HG03520 (cell line): ENCODE data around the gene DTD2.
"Not testable (repeated sequence)": the region's sequence is repeated elsewhere in the genome, so short reads cannot be mapped to it uniquely, and the experiment has no call there.

Source experiments
- ATAC-seq: cut with Tn5 transposase; IDR thresholded peaks from one replicate; pipeline ENCODE4 v1.9.1; 2021; ENCODE audit warnings: mild to moderate bottlenecking, moderate library complexity; ENCODE audit not compliant: unreplicated experiment

DTD2 gene

DNA sequence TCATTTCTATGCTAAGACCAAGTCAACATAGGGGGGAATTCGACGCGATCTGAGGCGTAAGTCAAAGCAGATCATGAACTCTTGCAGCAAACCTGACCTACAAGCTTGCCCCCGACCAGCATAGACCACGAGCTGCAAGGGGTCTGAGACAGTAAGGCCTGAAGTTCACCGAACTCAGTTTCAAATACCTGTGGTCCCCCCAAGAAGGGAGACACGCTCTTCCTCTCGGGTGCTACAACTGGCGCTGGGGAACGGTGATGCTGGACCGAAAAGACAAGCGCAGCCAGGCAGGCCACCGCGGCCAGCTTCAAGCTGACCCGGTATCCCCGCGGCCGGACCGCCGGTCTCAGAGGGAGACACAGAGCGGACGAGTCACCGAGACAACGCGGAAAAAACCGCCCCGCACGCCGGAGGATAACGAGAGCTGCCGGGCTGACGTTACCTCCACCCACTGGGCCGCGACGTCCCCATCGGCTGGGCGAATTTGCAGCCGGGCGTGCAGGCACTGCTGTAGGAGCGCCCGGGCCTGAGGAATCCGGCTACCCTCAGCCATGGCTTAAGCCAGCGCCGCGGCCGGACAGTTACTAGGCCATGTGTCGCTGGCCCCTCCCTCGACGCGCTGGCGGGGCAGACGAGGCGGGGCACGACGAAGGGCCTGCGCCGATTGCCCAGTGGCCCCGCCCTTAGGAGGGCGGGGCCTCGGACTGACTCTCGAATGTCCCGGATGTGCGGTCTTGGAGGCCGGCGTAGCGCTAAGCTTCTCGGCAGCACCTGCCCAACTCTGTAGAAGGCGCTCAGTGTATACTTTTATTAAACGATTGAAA is at the start of gene DTD2:
Gene DTD2, minus strand, starts transcription at position 666 of the 824 bp plus-strand sequence. Its CDS starts 113 bp downstream, at position 553.
- ATAC-seq = peak; percentile 96

GRCh38 chr14:31505411-31505810 is 48.1 kb upstream of the DTD2 start:
- no peak for ATAC-seq

DNA sequence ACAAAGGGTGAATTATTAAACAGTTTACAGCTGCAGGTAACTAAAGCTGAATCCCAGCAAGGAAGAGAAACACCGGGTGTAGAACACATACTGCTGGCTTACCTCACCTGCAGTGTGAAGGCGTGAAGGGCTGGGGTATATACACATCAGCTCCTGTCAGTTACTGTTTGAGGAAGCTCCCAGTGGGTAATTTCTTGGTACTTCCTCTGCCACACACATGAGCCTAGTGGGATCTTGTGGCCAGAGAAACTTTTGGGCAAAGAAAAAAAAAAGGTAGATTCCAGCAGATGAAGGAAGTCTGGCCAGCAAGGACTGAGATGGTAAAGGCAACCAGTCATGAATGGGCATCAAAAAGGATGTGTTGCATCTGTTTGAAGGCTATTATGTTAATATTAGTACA is 44.6 kb upstream of the DTD2 start:
- no peak for ATAC-seq

DNA sequence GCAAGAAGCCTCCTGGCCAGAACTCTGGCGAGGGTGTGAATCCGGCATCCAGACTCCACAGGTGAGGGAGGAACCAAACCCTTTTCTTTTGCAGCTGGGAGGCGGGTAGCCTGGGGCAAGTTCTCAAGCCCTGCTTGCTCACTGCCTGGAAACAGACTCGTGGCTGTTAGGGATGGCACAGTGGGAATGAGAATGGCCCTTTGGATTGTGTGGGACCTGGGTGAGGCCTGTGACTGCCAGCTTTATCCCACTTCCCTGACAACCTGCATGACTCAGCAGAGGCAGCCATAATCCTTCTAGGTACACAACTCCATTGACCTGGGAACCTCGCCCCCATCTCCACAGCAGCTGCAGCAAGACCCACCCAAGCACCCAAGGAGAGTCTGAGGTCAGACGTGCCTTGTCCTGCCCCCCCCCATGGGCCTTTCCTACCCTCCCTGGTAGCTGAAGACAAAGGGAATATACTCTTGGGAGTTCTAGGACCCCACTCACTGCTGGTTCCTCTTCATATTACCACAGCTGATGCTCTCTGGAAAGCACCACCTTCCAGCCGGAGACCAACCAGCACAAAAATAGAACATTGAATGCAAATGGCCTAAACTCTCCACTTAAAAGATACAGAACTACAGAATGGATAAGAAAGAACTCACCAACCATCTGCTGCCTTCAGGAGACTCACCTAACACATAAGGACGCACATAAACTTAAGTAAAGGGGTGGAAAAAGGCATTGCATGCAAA is 35.6 kb upstream of the DTD2 start:
- ATAC-seq = no peak

GRCh38 chr14:31489691-31490090 is 32.4 kb upstream of the DTD2 start:
- peak; percentile 64 for ATAC-seq

DNA sequence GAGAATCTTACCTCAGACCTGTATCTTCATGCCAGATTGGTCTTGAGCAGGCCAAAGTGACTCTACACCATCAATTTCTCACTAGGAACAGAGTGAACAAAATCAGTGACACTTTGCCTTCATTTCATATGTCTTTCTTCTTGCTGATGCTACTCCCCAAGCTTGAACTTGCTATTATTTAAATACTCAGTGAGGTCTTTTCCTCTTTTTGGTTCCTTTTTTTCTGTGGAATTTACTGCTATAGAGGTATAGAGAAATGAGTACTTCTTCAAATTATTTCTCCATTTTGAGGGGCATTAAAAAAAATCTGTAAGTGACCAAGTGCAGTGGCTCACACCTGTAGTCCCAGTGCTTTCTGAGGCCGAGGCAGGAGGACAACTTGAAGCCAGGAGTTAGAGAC is 30.6 kb upstream of the DTD2 start, which contains the start of gene GPR33:
Gene GPR33, minus strand, starts transcription at position 154 of the 400 bp plus-strand sequence. CDS start 4,074 bp downstream, outside the sequence.
- ATAC-seq = no peak

GRCh38 chr14:31486764-31487163 is 29.5 kb upstream of the DTD2 start:
- no peak for ATAC-seq

DNA sequence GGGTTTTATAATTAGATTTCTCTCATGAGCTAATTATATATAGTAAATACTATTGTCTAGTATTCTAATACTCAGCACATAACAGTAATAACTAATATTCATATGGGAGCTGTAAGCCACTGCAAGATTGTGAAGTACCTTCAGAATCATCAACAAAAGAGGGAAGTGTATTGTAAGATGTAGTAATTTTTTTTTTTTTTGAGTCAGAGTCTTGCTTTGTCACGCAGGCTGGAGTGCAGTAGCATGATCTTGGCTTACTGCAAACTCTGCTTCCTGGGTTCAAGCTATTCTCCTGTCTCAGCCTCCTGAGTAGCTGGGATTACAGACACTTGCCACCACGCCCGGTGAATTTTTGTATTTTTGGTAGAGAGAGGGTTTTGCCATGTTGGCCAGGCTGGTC is 27.4 kb upstream of the DTD2 start:
- no peak for ATAC-seq

DNA sequence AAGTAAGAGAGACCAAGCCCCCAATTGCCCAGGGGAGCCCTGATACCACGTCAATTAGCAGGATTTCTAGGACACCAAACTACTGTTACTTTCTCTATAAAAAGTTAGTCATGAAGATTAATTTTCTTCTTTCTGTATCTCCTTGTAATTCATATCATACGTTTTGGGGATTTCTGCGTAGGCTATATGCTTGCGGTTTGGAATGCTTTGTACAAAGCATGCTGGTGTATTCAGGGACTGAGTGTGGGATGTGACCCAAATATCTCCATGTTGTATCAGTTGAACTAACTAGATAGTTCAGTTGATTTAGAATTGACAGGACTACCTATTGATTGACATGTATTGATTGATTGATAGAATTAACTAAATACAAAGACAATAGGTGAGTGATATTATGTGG is 22.9 kb upstream of the DTD2 start:
- ATAC-seq = no peak

- no peak for ATAC-seq
These were observed 21.7 kb upstream of the DTD2 start for GRCh38 chr14:31479027-31479426.

GRCh38 chr14:31477248-31477647 is 19.9 kb upstream of the DTD2 start:
- no peak for ATAC-seq

DNA sequence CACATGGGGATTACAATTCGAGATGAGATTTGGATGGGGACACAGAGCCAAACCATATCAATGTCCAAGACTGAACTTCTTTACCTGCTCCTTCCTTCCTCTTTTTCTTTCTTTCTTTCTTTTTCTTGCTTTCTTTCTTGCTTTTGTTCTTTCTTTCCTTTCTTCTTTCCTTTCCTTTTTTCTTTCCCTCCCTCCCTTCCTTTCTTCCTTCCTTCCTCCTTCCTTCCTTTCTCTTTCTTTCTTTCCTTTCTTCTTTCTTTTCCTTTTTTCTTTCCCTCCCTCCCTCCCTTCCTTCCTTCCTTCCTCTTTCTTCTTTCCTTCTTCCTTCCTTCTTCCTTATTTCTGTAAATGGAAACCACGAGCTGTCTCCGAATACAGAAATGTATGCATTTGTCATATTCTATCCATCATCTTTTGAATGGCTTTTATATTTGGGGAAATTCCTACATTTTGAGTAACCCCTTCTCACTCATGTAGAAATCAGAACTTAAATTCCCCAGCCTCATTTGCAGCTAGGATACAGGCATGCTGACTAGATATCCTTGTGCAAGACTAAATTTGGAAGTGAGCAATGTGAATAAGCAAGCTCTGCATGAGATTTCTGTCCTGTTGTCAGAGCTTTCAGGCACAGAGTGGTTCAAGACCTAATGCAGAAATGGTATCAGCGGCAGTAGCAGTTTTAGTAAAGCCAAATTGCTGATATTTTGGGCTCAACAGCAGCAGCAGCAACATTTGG is 19.0 kb upstream of the DTD2 start:
- no peak for ATAC-seq

- ATAC-seq = no peak
These were observed 9.2 kb upstream of the DTD2 start for GRCh38 chr14:31466554-31466953.

DNA sequence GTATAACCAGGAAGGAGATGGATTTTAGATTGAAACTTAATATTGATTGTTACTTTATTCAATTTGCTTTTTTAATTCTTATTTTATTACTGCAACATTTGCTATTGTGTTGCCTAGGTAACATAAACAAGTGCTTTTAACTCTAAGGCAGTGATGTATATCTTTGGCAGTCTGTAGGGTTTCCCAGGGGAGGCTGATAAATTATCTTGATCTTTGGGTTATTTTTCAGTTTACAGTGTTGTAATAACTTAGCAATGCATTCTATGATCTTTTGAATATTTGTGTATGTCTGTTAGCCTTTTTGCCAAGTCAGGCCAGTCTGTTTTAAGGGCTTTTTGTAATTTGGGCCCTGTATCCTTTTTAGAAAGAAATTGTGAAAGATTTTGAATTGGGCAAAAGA is 7.8 kb upstream of the DTD2 start:
- no peak for ATAC-seq

DNA sequence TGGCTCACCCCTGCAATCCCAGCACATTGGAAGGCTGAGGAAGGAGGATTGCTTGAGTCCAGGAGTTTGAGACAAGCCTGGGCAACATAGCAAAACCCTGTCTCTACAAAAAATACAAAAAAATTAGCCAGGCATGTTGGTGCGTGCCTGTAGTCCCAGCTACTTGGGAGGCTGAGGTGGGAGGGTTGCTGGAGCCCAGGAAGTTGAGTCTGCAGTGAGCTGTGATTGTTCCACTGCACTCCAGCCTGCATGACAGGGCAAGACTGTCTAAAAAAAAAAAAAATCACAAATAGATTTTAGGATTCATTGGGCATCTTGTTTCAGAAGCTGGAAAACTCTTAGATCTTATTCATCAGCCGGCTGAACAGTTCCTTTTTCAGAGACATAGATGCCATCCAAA is 5.1 kb upstream of the DTD2 start:
- ATAC-seq = not testable (repeated sequence)

- no peak for ATAC-seq
These were observed 4.2 kb upstream of the DTD2 start for GRCh38 chr14:31461545-31461944.

DNA sequence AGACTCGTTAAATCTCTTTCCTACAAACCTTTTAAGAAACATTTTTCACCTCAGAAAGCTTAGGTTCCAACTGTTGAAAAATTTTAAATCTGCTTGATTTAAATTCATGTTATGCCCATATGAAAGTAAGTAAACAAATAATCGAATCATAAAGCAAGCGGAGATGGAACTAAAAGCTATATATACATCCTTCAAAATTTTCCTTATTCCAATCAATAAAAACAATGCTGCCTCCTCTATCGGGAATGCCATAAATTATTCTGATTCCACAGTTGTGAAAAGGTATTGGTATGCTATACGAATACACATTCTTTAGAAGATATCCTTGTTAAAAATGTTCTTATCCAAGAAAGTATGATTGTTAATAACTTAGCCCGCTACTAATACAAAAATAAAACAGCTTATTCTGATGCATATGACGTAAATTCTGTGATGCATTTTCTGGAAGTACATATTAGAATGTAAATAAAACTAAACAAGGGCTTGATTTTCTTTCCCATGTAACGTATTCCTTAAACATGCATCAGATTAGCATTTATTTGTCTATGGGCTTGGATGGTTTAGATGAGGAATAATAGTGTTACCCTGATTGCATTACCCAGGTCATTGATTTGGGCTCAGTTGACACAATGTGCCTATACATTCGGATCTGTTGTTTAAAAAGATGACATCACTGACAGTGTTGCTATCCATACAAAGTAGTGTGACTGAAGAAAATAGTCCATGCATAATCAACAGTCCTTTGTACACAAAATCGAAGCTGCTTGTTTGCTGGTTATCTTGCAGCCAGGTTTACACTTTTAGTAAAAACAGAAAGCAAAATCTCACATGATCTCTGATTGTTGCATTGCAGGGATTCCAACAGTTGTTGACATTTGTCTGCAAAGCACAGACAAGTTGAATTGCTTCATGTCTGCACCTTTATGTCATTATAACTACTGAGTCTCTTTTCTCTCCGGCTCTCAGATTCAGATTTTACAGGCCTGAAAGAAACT is 656 bp upstream of the DTD2 start:
- ATAC-seq = no peak

DNA sequence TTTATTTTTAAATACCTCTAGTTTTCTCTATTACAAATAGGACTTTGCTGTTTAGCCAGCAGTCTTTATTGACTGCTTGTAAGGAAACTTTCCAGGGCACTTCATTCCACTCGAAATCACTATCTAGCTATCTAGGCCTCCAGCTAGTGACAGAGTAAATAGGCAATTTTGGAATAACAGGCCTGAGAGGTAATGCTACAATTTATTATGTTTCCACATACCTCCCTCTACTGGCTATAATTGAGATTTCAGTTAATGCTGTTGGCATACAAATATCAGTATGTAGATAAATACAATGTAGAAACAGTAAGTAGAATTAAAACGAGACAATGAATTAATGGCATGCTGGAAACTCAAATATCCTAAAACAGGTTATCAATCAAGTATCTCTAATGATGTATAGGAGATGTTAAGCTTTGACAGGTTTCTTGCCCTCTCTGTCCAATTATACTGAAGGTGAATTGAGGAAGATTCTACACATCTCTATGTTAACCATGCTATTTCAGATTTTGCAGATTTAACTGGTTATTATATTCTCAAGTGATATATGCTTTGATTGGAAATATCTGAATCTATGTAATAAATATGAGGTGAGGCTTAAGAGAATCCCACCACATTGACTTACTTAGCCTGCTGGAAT is 7.2 kb downstream of the DTD2 start:
- no peak for ATAC-seq

- no peak for ATAC-seq
These were observed 8.2 kb downstream of the DTD2 start for GRCh38 chr14:31449136-31449535.

DNA sequence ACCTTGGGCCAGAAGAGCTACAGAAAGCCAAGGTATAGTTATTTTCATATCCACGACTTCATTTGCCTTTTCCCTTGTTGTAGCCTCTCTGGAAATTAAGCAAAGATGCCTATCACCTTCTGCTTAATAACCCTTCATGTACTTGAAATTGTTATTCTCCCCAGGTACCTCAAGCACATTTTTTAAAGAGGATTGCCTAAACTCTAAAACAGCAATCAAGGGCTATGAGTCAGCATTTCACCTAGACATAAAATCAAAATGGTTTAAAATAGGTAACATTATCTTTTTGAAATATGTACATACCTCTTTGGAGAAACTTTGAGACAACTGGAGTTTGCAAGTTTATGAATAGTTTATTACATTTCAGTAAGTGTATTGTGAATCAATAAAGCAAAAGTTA is 11.6 kb downstream of the DTD2 start:
- ATAC-seq = no peak
